K562 (cell line): ENCODE data around the gene PCDHA5.

Source experiments
- CEBPB ChIP-seq: fragments of 450-650 bp; IDR thresholded peaks from 2 replicates; pipeline ENCODE4 v1.6.1; 2016; ENCODE audit warnings: missing genetic modification characterization, missing compliant biosample characterization
- EZH2 ChIP-seq: IDR thresholded peaks from 2 replicates; pipeline ENCODE4 v1.6.1; 2012; ENCODE audit warnings: low read depth, mild to moderate bottlenecking, inconsistent platforms, low read length, borderline replicate concordance
- HDAC2 ChIP-seq: fragments of 450-650 bp; IDR thresholded peaks from 2 replicates; pipeline ENCODE4 v1.6.1; 2016; ENCODE audit warnings: mild to moderate bottlenecking
- HDAC8 ChIP-seq: fragments of 450-650 bp; IDR thresholded peaks from 2 replicates; pipeline ENCODE4 v1.6.1; 2016; ENCODE audit warnings: mild to moderate bottlenecking, missing genetic modification characterization, moderate library complexity, missing compliant biosample characterization
- PRPF4 ChIP-seq: fragments of 200-400 bp; formaldehyde crosslinking; IDR thresholded peaks from one replicate; pipeline ENCODE4 v1.6.1; 2017; ENCODE audit warnings: low read length, low read depth, mild to moderate bottlenecking; ENCODE audit not compliant: insufficient read depth, poor library complexity, severe bottlenecking
- SAFB2 ChIP-seq: fragments of 200-400 bp; formaldehyde crosslinking; IDR thresholded peaks from 2 replicates; pipeline ENCODE4 v1.6.1; 2018; ENCODE audit warnings: borderline replicate concordance, low read length, low read depth, moderate library complexity; ENCODE audit not compliant: severe bottlenecking
- SIN3A ChIP-seq, 2 experiments: fragments of 150-350 bp in 1 of 2; IDR thresholded peaks; 2 replicates each; pipeline ENCODE4 v1.6.1; 2011 to 2016; ENCODE audit warnings: borderline replicate concordance in 2 of 2, low read depth in 2 of 2, low read length in 2 of 2, mild to moderate bottlenecking in 2 of 2, moderate library complexity in 2 of 2; ENCODE audit not compliant: control insufficient read depth in 1 of 2
- U2AF2 ChIP-seq: fragments of 200-400 bp; formaldehyde crosslinking; optimal IDR thresholded peaks from 2 replicates; pipeline ENCODE3; 2017; ENCODE audit warnings: low read depth, mild to moderate bottlenecking, low read length
- ZNF224 ChIP-seq: sonication (generic); formaldehyde crosslinking; IDR thresholded peaks from 2 replicates; pipeline ENCODE4 v1.8.0; 2022; ENCODE audit warnings: mild to moderate bottlenecking, missing genetic modification reagents
- ZNF239 ChIP-seq: fragments of 250-450 bp; sonication (Bioruptor Pico); IDR thresholded peaks from 2 replicates; pipeline ENCODE4 v1.4.0; 2020; ENCODE audit warnings: mild to moderate bottlenecking
- ZNF384 ChIP-seq: IDR thresholded peaks from 2 replicates; pipeline ENCODE4 v1.6.1; 2012; ENCODE audit warnings: low read depth, low read length, improper control_type of control experiment
- ZSCAN29 ChIP-seq: fragments of 450-650 bp; IDR thresholded peaks from 2 replicates; pipeline ENCODE4 v1.6.1; 2017
- TF ChIP-seq, protein P1 (sequence below), 3 experiments: IDR thresholded peaks in 2 of 3; conservative IDR thresholded peaks in 1 of 3; 2 replicates each; pipeline ENCODE4 v1.5.1; 2011 to 2012; ENCODE audit warnings: low read length in 3 of 3, mild to moderate bottlenecking in 3 of 3, control low read depth in 2 of 3, improper control_type of control experiment in 1 of 3, inconsistent platforms in 1 of 3, low read depth in 1 of 3, mixed read lengths in 1 of 3, moderate library complexity in 1 of 3; ENCODE audit not compliant: insufficient read depth in 2 of 3

DNA sequence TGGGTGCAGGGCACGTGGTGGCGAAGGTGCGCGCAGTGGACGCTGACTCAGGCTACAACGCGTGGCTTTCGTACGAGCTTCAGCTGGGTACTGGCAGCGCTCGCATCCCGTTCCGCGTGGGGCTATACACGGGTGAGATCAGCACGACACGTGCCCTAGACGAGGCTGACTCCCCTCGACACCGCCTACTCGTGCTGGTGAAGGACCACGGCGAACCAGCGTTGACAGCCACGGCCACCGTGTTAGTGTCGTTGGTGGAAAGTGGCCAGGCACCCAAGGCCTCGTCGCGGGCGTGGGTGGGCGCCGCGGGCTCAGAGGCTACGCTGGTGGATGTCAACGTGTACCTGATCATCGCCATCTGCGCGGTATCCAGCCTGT lies 24.7 kb upstream of the PCDHA5 start:
- TF ChIP-seq ZNF224 (no peak), HDAC2 (no peak), EZH2 (no peak), ZNF384 (no peak), U2AF2 (no peak), HDAC8 (tag) (no peak), ZNF239 (CRISPR knock-in tag) (no peak), CEBPB (tag) (no peak), ZSCAN29 (no peak), SAFB2 (no peak), PRPF4 (no peak), SIN3A (IDR thresholded peaks at IDR 0.05; ENCODE audit: borderline replicate concordance in 2 of 2, control insufficient read depth in 1 of 2, low read depth in 2 of 2, low read length in 2 of 2) (no peak)
- TF ChIP-seq, protein P1, sequence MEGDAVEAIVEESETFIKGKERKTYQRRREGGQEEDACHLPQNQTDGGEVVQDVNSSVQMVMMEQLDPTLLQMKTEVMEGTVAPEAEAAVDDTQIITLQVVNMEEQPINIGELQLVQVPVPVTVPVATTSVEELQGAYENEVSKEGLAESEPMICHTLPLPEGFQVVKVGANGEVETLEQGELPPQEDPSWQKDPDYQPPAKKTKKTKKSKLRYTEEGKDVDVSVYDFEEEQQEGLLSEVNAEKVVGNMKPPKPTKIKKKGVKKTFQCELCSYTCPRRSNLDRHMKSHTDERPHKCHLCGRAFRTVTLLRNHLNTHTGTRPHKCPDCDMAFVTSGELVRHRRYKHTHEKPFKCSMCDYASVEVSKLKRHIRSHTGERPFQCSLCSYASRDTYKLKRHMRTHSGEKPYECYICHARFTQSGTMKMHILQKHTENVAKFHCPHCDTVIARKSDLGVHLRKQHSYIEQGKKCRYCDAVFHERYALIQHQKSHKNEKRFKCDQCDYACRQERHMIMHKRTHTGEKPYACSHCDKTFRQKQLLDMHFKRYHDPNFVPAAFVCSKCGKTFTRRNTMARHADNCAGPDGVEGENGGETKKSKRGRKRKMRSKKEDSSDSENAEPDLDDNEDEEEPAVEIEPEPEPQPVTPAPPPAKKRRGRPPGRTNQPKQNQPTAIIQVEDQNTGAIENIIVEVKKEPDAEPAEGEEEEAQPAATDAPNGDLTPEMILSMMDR (IDR thresholded peaks at IDR 0.05 in 2 of 3, conservative IDR thresholded peaks at IDR 0.05 in 1 of 3; ENCODE audit: insufficient read depth in 2 of 3, low read depth in 1 of 3, low read length in 3 of 3): no peak
